ENCODE data around the gene MALL.
"Not testable (repeated sequence)": the region's sequence is repeated elsewhere in the genome, so short reads cannot be mapped to it uniquely, and the experiment has no call there.

Gene MALL

GRCh38 chr2:110048255-110049197 lies 67.1 kb downstream of the MALL start:
- H3K4me1 ChIP-seq (ENCODE audit: control insufficient read depth, insufficient read depth, low read length); H3K27me3 ChIP-seq (ENCODE audit: control insufficient read depth, insufficient read depth, low read length); H3K27ac ChIP-seq (ENCODE audit: low read length); H3K4me3 ChIP-seq (ENCODE audit: low read length); H3K9me3 ChIP-seq (ENCODE audit: control insufficient read depth, insufficient read depth, low read length); H3K36me3 ChIP-seq (ENCODE audit: control insufficient read depth, insufficient read depth, low read length); DNase-seq (ENCODE audit: low read depth, low spot score): not testable (repeated sequence)
- WGBS (ENCODE audit: insufficient coverage, insufficient read length), result no CpG with 5 or more reads among the region's 16 CpGs

- not testable (repeated sequence) for H3K4me1 ChIP-seq (ENCODE audit: control insufficient read depth, insufficient read depth, low read length); H3K27ac ChIP-seq (ENCODE audit: low read length); H3K9me3 ChIP-seq (ENCODE audit: control insufficient read depth, insufficient read depth, low read length); H3K27me3 ChIP-seq (ENCODE audit: control insufficient read depth, insufficient read depth, low read length); DNase-seq (ENCODE audit: low read depth, low spot score); H3K4me3 ChIP-seq (ENCODE audit: low read length); H3K36me3 ChIP-seq (ENCODE audit: control insufficient read depth, insufficient read depth, low read length)
- WGBS (ENCODE audit: insufficient coverage, insufficient read length), result no CpG with 5 or more reads among the region's 4 CpGs
These were observed 68.4 kb downstream of the MALL start for GRCh38 chr2:110047225-110047624.

- not testable (repeated sequence) for H3K9me3 ChIP-seq (ENCODE audit: control insufficient read depth, insufficient read depth, low read length); DNase-seq (ENCODE audit: low read depth, low spot score); H3K4me3 ChIP-seq (ENCODE audit: low read length); H3K27ac ChIP-seq (ENCODE audit: low read length); H3K27me3 ChIP-seq (ENCODE audit: control insufficient read depth, insufficient read depth, low read length); H3K4me1 ChIP-seq (ENCODE audit: control insufficient read depth, insufficient read depth, low read length); H3K36me3 ChIP-seq (ENCODE audit: control insufficient read depth, insufficient read depth, low read length)
- no CpG with 5 or more reads among the region's 10 CpGs for WGBS (ENCODE audit: insufficient coverage, insufficient read length)
These were observed 73.5 kb downstream of the MALL start for GRCh38 chr2:110041941-110042660.

- not testable (repeated sequence) for H3K27ac ChIP-seq (ENCODE audit: low read length); H3K4me1 ChIP-seq (ENCODE audit: control insufficient read depth, insufficient read depth, low read length); H3K9me3 ChIP-seq (ENCODE audit: control insufficient read depth, insufficient read depth, low read length); H3K27me3 ChIP-seq (ENCODE audit: control insufficient read depth, insufficient read depth, low read length); DNase-seq (ENCODE audit: low read depth, low spot score); H3K36me3 ChIP-seq (ENCODE audit: control insufficient read depth, insufficient read depth, low read length); H3K4me3 ChIP-seq (ENCODE audit: low read length)
- no CpG with 5 or more reads among the region's 9 CpGs for WGBS (ENCODE audit: insufficient coverage, insufficient read length)
These were observed 78.3 kb downstream of the MALL start for GRCh38 chr2:110037336-110037735.

- not testable (repeated sequence) for DNase-seq (ENCODE audit: low read depth, low spot score); H3K4me3 ChIP-seq (ENCODE audit: low read length); H3K4me1 ChIP-seq (ENCODE audit: control insufficient read depth, insufficient read depth, low read length); H3K27me3 ChIP-seq (ENCODE audit: control insufficient read depth, insufficient read depth, low read length); H3K27ac ChIP-seq (ENCODE audit: low read length); H3K36me3 ChIP-seq (ENCODE audit: control insufficient read depth, insufficient read depth, low read length); H3K9me3 ChIP-seq (ENCODE audit: control insufficient read depth, insufficient read depth, low read length)
- no CpG with 5 or more reads among the region's 6 CpGs for WGBS (ENCODE audit: insufficient coverage, insufficient read length)
These were observed 80.2 kb downstream of the MALL start for GRCh38 chr2:110035384-110035783.

- not testable (repeated sequence) for DNase-seq (ENCODE audit: low read depth, low spot score)
- WGBS (ENCODE audit: insufficient coverage, insufficient read length), result no CpG with 5 or more reads among the region's 10 CpGs
These were observed 80.7 kb downstream of the MALL start for GRCh38 chr2:110034935-110035334.

More at GRCh38 chr2:110034935-110035334, 80.7 kb downstream of the MALL start:
- H3K4me1 ChIP-seq (ENCODE audit: control insufficient read depth, insufficient read depth, low read length); H3K27ac ChIP-seq (ENCODE audit: low read length); H3K36me3 ChIP-seq (ENCODE audit: control insufficient read depth, insufficient read depth, low read length); H3K4me3 ChIP-seq (ENCODE audit: low read length); H3K9me3 ChIP-seq (ENCODE audit: control insufficient read depth, insufficient read depth, low read length); H3K27me3 ChIP-seq (ENCODE audit: control insufficient read depth, insufficient read depth, low read length): not testable (repeated sequence)

Measured in iPS DF 6.9 (cell line).